ENCODE measurements around the gene FHL1. TPM values are rescaled to one million over a fixed set of nuclear protein-coding genes. Genes with fewer than 3 reads are reported as not detected.

Gene FHL1
- total and polyA plus RNA-seq, 2 of the 4 experiments (the other 2 are of a cell fraction): 69.4 to 72.9 TPM

DNA sequence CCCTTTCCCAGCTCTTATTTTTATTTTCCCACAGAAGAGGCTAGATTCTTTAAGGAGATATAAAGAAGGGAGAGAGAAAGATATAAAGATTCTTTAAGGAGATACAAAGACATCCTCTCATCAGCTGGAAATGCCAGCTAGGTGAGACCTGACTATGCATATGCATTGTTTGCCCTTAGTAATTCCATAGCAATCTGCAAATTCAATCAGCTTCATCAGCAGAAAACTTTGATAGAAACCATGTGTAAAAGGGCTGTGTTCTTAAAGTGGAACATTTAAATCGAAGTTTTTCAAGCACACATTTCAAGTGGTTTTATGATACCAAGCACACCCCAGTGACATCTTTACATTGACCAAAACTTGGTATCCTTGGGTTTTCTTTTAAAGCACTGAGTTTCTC lies 24.1 kb downstream of the FHL1 start:
- H2AK5ac ChIP-seq (ENCODE audit: low read depth, low read length): no peak overlapping the region
- H3K4me2 ChIP-seq (ENCODE audit: low read depth, low read length): no peak overlapping the region
- in situ Hi-C loops (cut with MboI; ENCODE audit: low sequenced_read_pairs) (no loop called here), intact Hi-C loops (cut with micrococcal nuclease) (loop anchor here (5.0 kb wide), 1 partner anchor 326 kb away; the partner anchor contains the start of gene HTATSF1), dilution Hi-C loops (cut with HindIII; ENCODE audit: low sequenced_read_pairs, unreplicated experiment) (no loop called here)
- H4K8ac ChIP-seq (ENCODE audit: low read depth in 2 of 2, low read length in 2 of 2): peak overlapping the region in 1 of 2 experiments; percentile 35; a peak in 2 of 4 replicates
- H3K9ac ChIP-seq (ENCODE audit: low read depth, low read length): no peak overlapping the region
- H3K4ac ChIP-seq (ENCODE audit: low read depth, low read length): 0 out of 2 replicates have a peak overlapping the region, but pooled peaks have one; percentile 89
- no peak overlapping the region for H2AFZ ChIP-seq (replicated peaks; ENCODE audit: low read length, poor library complexity)
- ChIA-PET POLR2A (ENCODE audit: unreplicated experiment) (no interaction called here), CTCF (interaction anchor here (1.7 kb wide), 1 partner anchor 143 kb away, joined by 4 read pairs; no protein-coding TSS in a partner anchor)
- peak overlapping the region; percentile 100; the same call in 1 of the 2 replicates for H3K27ac ChIP-seq (ENCODE audit: insufficient read depth, low read length)
- H2AK9ac ChIP-seq (replicated peaks; ENCODE audit: low read depth, low read length, poor library complexity): no peak overlapping the region
- no peak overlapping the region for H3K4me3 ChIP-seq (ENCODE audit: insufficient read depth, low read depth, low read length)
- ATAC-seq (ENCODE audit: low read depth) (no peak), DNase-seq (no peak)
- TF ChIP-seq RFX5 (IDR thresholded peaks at IDR 0.05; ENCODE audit: low read depth, low read length) (no peak), MAZ (IDR thresholded peaks at IDR 0.05; ENCODE audit: borderline replicate concordance, low read depth, low read length) (no peak), NFE2L2 (IDR thresholded peaks at IDR 0.05; ENCODE audit: low read depth, low read length) (no peak), CHD1 (IDR thresholded peaks at IDR 0.05; ENCODE audit: low read depth, low read length) (no peak), MAFK (IDR thresholded peaks at IDR 0.05; ENCODE audit: low read depth, low read length) (no peak; the same call in 1 of the 2 replicates), RAD21 (IDR thresholded peaks at IDR 0.05; ENCODE audit: low read length) (no peak), BHLHE40 (IDR thresholded peaks at IDR 0.05; ENCODE audit: low read depth, low read length) (no peak)
- H4K5ac ChIP-seq (ENCODE audit: low read depth, low read length): no peak overlapping the region
- peaks cover 18% of the 10 kb centered on the region for H3K4me1 ChIP-seq (ENCODE audit: control insufficient read depth, insufficient read depth, low read length)
- 0 out of 3 replicates have a peak overlapping the region, but pooled peaks have one; percentile 34 for H2BK15ac ChIP-seq (ENCODE audit: low read depth, low read length)
- no peaks in the 10 kb centered on the region for H3K9me3 ChIP-seq (ENCODE audit: control insufficient read depth, insufficient read depth, low read length)
- no peak overlapping the region for H2BK5ac ChIP-seq (ENCODE audit: low read depth, low read length, poor library complexity, severe bottlenecking)
- H3K36me3 ChIP-seq (ENCODE audit: control insufficient read depth, insufficient read depth, low read length): no peaks in the 10 kb centered on the region; the same call in 1 of the 2 replicates
- no peak overlapping the region for H3K23ac ChIP-seq (ENCODE audit: low read depth, low read length)
- H3K27me3 ChIP-seq (ENCODE audit: control insufficient read depth, insufficient read depth, low read length): no peaks in the 10 kb centered on the region
- H3K79me1 ChIP-seq (ENCODE audit: low read depth in 1 of 2, low read length in 2 of 2): peaks cover 3 to 17% of the 10 kb centered on the region in 2 experiments; a peak in 2 of 4 replicates
- peak overlapping the region; percentile 42; the same call in 1 of the 2 replicates for H2BK120ac ChIP-seq (ENCODE audit: low read depth, low read length)
- H2BK20ac ChIP-seq (ENCODE audit: low read depth, low read length): no peak overlapping the region; the same call in 1 of the 2 replicates
- no peak overlapping the region for H4K91ac ChIP-seq (ENCODE audit: insufficient read depth, low read depth, low read length)
- H3K14ac ChIP-seq (replicated peaks; ENCODE audit: low read depth, low read length): no peak overlapping the region
- peak overlapping the region; percentile 82; the same call in 1 of the 2 replicates for H3K18ac ChIP-seq (ENCODE audit: low read depth, low read length)
- WGBS, 2 experiments (ENCODE audit: extremely low coverage in 2 of 2, insufficient read length in 1 of 2): no CpG with 5 or more reads among the region's 1 CpG
- H3K9me1 ChIP-seq (ENCODE audit: insufficient read depth, low read length): peaks cover 8% of the 10 kb centered on the region
- BruUV-seq (replicated peaks): no TSS peak
- peaks cover 5% of the 10 kb centered on the region for H4K20me1 ChIP-seq (ENCODE audit: insufficient read depth, low read length)
- H3K56ac ChIP-seq (ENCODE audit: extremely low read depth, insufficient read depth, low read length): no peak overlapping the region; the same call in 1 of the 2 replicates
